ENCODE results near the gene KRT1.

KRT1 gene

DNA sequence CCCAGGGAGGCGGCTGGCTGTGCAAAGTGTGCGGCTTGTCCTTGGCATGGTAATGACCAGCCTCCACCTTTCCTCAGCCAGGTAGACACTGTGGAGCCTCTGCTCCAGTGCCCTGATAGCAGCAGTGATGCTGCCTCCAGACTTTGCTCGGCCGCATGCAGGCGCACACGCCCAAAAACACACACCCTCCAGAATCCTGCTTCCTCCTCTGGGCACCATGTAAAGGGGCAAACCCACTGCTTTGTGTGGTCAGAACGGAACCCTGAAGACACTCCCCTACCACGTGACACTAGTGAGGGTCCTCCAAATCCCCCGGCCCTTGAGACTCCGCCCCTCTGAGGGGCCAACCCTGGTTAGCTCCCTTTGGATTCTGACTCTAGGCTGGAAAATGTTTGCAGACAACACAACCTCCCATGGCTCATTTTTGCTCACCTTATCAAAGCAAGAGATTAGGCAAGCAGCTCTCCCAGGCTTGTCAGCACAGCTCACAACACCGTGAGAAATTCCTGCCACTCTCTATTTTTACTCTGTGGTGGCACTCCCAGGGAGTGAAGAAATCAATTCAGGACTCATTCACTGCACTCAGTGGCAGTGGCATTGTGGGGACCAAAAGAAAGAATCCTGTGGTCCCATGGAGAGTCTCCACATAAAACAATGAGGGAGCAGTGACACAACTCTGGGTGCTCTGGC lies 18.6 kb upstream of the KRT1 start:
- DNase-seq, result no peak

- DNase-seq, result no peak
Measured at GRCh38 chr12:52697058-52697582, 16.9 kb upstream of the KRT1 start.

- DNase-seq, result no peak
Measured at GRCh38 chr12:52696588-52696987, 16.4 kb upstream of the KRT1 start.

- DNase-seq, result no peak
Measured at GRCh38 chr12:52695039-52695438, 14.8 kb upstream of the KRT1 start.

DNA sequence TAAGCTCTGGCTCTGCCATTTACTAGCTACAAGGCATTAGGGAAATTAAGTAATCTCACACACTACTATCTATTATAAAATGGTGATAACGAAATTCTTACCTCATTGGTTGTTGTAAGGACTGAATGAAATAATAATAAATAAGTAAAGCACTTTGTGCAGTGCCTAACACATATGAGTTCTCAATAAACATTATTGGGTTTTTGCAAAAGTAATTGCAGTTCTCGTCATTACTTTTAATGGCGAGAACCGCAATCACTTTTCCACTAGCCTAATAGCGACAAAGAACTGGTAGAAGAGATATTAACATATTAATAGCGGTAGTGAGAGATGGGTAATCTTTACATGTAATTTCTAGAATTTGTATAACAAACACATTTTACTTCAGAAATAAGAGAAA lies 13.9 kb upstream of the KRT1 start:
- no peak for DNase-seq

- DNase-seq, result no peak
Measured at GRCh38 chr12:52693261-52693660, 13.1 kb upstream of the KRT1 start.

- no peak for DNase-seq
Measured at GRCh38 chr12:52692254-52692653, 12.0 kb upstream of the KRT1 start.

DNA sequence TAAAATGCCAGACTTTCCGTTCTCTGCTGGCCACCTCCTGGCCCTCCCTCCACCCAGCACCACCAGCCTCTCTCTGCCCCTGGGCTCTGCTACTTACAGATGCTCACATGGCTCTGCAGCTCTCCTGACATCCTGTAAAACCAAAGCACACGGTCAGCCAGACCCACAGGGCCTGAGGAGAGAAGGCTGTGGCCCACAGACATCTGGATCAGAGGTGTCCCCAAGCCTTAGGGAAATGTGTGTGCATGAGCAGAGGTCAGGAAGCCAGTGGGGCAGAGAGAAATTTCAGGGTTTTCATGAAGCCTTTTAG lies 11.6 kb upstream of the KRT1 start:
- DNase-seq, result no peak

GRCh38 chr12:52691076-52691840 lies 11.1 kb upstream of the KRT1 start:
- peak; percentile 21 to 63 (median 46) for DNase-seq

GRCh38 chr12:52690351-52691075 lies 10.3 kb upstream of the KRT1 start:
- DNase-seq, result no peak

- no peak for DNase-seq
Measured at GRCh38 chr12:52689936-52690335, 9.7 kb upstream of the KRT1 start.

DNA sequence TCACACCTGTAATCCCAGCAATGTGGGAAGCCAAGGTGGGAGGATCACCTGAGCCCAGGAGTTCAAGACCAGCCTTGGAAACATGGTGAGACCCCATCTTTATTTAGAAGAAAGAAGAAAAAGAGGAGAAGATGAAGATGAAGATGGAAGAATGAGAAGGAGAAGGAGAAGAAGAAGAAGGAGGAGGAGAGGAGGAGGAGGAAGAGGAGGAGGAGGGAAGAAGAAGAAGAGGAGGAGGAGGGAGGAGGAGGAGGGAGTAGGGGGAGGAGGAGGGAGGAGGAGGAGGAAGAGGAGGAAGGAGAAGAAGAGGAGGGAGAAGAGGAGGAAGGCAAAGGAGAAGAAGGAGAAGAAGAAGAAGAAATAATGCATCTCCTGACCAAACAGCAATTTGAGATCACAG lies 9.0 kb upstream of the KRT1 start:
- no peak for DNase-seq

DNA sequence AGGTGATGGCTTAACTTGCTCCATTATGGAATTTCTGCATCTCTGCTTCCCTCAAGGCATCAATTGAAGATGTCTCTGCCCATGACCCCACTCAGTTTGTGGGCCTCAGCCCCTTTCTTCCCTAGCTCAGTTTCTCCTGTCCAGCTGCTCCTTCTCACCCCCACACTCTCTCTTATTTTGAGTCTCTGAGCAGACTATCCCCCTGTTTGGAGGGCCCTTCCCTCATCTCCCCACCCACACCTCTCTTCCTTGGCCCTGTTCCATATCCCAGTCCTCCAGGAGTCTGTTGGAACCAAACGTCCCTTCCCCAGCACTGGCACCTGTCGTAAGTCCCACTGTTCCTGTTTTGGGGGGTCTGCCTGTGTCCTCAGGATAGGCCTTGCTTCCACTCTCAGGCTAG lies 8.3 kb upstream of the KRT1 start:
- DNase-seq, result no peak

- DNase-seq, result peak in 1 of 5 experiments; percentile 32
Measured at GRCh38 chr12:52687497-52688385, 7.5 kb upstream of the KRT1 start.

- no peak for DNase-seq
Measured at GRCh38 chr12:52686756-52687487, 6.7 kb upstream of the KRT1 start.

GRCh38 chr12:52686063-52686462 lies 5.9 kb upstream of the KRT1 start:
- DNase-seq, result no peak

DNA sequence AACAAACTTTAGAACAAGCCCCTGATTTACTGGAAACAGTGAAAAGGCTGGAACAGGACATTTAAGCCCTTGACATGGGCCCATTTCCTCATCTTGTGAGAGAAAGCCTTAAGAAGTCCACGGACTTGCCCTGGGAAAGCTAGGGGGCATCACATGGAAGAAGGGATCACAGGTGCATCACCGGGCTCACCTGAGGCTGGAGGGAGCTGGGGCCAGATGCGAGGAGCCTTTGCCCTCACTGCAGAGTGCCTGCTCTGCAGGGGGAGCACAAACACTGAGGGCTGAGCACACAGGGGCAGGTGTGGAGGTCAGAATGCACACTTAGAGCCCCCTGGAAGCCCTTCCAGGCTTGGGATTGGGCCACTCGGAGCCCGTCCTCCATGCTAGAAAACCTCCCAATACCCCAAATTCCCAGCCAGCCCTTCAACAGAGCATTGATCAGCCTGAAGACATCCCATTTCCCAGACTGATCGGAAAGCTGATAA lies 5.2 kb upstream of the KRT1 start:
- no peak for DNase-seq

DNA sequence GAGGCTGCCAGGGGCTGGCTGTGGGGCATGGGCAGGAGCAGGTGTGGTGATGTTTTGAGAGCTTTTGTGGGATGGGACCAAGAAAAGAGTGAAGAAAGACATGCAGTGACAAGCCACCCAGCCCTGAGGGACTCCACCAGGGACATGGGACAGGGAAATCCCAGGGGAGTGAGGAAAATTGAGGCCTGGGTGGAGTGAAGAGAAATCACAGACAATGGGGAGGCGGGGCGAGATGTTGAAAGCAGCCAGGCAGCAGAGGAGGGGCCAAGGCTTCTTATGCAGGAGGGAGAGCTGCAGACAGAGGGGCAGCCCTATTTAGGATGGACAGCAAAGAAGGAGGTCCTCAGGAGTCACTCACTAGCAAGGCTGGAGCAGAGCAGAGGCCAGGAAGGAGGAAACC lies 4.2 kb upstream of the KRT1 start:
- no peak for DNase-seq

DNA sequence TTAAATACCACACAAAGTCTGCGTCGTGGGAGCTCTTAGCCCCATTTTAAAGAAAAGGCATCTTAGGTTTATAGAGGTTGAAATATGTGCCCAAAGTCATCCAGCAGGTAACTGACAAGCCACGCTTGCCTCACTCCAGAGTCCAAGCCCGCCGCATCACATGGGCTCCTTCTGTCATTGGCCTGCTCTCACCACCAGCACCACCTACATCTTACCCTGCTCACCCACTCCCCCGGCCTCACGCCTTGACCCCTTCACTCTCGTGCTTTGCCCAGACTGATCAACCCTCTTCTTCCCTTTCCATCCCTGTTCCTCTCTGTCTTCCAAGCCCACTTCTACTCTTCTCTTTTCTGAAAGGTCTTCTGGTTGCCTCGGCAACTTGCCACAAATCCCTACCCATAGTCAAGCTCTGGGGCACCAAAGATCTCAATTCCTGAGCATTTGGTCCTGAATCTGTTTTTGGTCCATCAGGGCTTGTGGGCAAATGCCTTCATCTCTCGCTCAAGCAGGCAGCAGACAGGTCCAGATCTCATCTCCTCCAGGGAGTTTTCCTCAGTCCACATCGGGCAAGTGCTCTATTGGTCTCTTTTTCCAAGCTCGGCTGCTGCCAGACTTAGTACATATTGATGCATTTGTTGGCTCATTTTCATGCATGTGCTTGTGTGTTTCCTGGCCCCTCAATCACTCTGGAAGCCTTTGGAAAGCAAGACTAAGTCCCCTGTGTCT lies 3.5 kb upstream of the KRT1 start:
- no peak for DNase-seq

GRCh38 chr12:52682938-52683574 lies 2.8 kb upstream of the KRT1 start:
- DNase-seq, result no peak

GRCh38 chr12:52682381-52682660 lies 2.1 kb upstream of the KRT1 start:
- no peak for DNase-seq

Data from T-helper 2 cell (primary cell).